Nephron progenitor cell (in vitro differentiated cells): ENCODE results near the gene NKD1.

Experiments
- DNase-seq: peaks from one replicate; pipeline ENCODE4 v3.0.0; 2021
- H3K27ac Mint-ChIP-seq: 2 replicates; pipeline ENCODE4 v1.8.0; 2021; ENCODE audit warnings: mild to moderate bottlenecking, moderate library complexity, mixed read lengths
- H3K27me3 Mint-ChIP-seq: 2 replicates; pipeline ENCODE4 v1.8.0; 2021; ENCODE audit warnings: mild to moderate bottlenecking, low read depth, mixed read lengths; ENCODE audit not compliant: poor library complexity
- H3K36me3 Mint-ChIP-seq: 2 replicates; pipeline ENCODE4 v1.8.0; 2021; ENCODE audit warnings: low read depth, mixed read lengths
- H3K4me1 Mint-ChIP-seq: 2 replicates; pipeline ENCODE4 v1.8.0; 2021; ENCODE audit warnings: mixed read lengths
- H3K4me3 Mint-ChIP-seq: 2 replicates; pipeline ENCODE4 v1.8.0; 2021; ENCODE audit warnings: mild to moderate bottlenecking, moderate library complexity, mixed read lengths
- H3K9me3 Mint-ChIP-seq: 2 replicates; pipeline ENCODE4 v1.8.0; 2021; ENCODE audit warnings: mild to moderate bottlenecking, moderate library complexity, mixed read lengths
- CTCF ChIP-seq: fragments of 200-600 bp; sonication (generic); IDR thresholded peaks from 2 replicates; pipeline ENCODE4 v1.5.0; 2021; ENCODE audit warnings: antibody characterized with exemption

The NKD1 gene

GRCh38 chr16:50507397-50507796 is 40.8 kb upstream of the NKD1 start:
- Mint-ChIP-seq H3K4me1 (peaks cover 39% of the 10 kb centered on the region), H3K9me3 (peaks cover 38% of the 10 kb centered on the region), H3K27ac (no peak overlapping the region), H3K36me3 (peaks cover 27% of the 10 kb centered on the region), H3K4me3 (no peak overlapping the region), H3K27me3 (peaks cover 3% of the 10 kb centered on the region)
- no peak for TF ChIP-seq CTCF
- DNase-seq, result no peak

GRCh38 chr16:50509521-50510341 is 38.5 kb upstream of the NKD1 start:
- H3K27me3 Mint-ChIP-seq, result peaks cover 5% of the 10 kb centered on the region
- H3K4me1 Mint-ChIP-seq, result peaks cover 22% of the 10 kb centered on the region
- peak; percentile 43 for TF ChIP-seq CTCF
- no peak overlapping the region for H3K27ac Mint-ChIP-seq
- H3K4me3 Mint-ChIP-seq, result no peak overlapping the region
- DNase-seq, result no peak
- peaks cover 59% of the 10 kb centered on the region for H3K9me3 Mint-ChIP-seq
- H3K36me3 Mint-ChIP-seq, result peaks cover 31% of the 10 kb centered on the region

- H3K4me1 Mint-ChIP-seq, result peaks cover 14% of the 10 kb centered on the region
- no peak overlapping the region for H3K27ac Mint-ChIP-seq
- H3K27me3 Mint-ChIP-seq, result peaks cover 4% of the 10 kb centered on the region
- DNase-seq, result no peak
- peaks cover 43% of the 10 kb centered on the region for H3K36me3 Mint-ChIP-seq
- H3K9me3 Mint-ChIP-seq, result peaks cover 83% of the 10 kb centered on the region
- H3K4me3 Mint-ChIP-seq, result no peak overlapping the region
- no peak for TF ChIP-seq CTCF
Measured at GRCh38 chr16:50515218-50515617, 33.0 kb upstream of the NKD1 start.

GRCh38 chr16:50516401-50516800 is 31.8 kb upstream of the NKD1 start:
- Mint-ChIP-seq H3K36me3 (peaks cover 36% of the 10 kb centered on the region), H3K27ac (no peak overlapping the region), H3K9me3 (peaks cover 74% of the 10 kb centered on the region), H3K4me1 (peaks cover 26% of the 10 kb centered on the region), H3K27me3 (peaks cover 4% of the 10 kb centered on the region), H3K4me3 (no peak overlapping the region)
- no peak for DNase-seq
- no peak for TF ChIP-seq CTCF

- Mint-ChIP-seq H3K4me3 (no peak overlapping the region), H3K27ac (no peak overlapping the region), H3K27me3 (peaks cover 4% of the 10 kb centered on the region), H3K9me3 (peaks cover 69% of the 10 kb centered on the region), H3K4me1 (peaks cover 31% of the 10 kb centered on the region), H3K36me3 (peaks cover 33% of the 10 kb centered on the region)
- no peak for TF ChIP-seq CTCF
- DNase-seq, result no peak
Measured at GRCh38 chr16:50516890-50517289, 31.3 kb upstream of the NKD1 start.
